Parathyroid adenoma (tissue), 2 donors: ENCODE measurements around the gene C17orf50.

ENCODE experiments used
- H2AFZ ChIP-seq: fragments of 300-600 bp; sonication (generic); one replicate; pipeline ENCODE4 v1.7.0; 2017; ENCODE audit warnings: antibody characterized with exemption, mild to moderate bottlenecking
- H3K27ac ChIP-seq: fragments of 300-600 bp; sonication (generic); one replicate; pipeline ENCODE4 v1.7.0; 2017
- H3K27me3 ChIP-seq: fragments of 300-600 bp; sonication (generic); one replicate; pipeline ENCODE4 v1.7.0; 2017; ENCODE audit warnings: low read length; ENCODE audit not compliant: control insufficient read depth, insufficient read depth
- H3K36me3 ChIP-seq: fragments of 300-600 bp; sonication (generic); one replicate; pipeline ENCODE4 v1.7.0; 2017; ENCODE audit warnings: low read length; ENCODE audit not compliant: control insufficient read depth, insufficient read depth
- H3K4me1 ChIP-seq: fragments of 300-600 bp; sonication (generic); one replicate; pipeline ENCODE4 v1.7.0; 2017; ENCODE audit warnings: control low read depth
- H3K4me2 ChIP-seq: fragments of 300-600 bp; sonication (generic); one replicate; pipeline ENCODE4 v1.7.0; 2017; ENCODE audit warnings: low read length
- H3K4me3 ChIP-seq: fragments of 300-600 bp; sonication (generic); one replicate; pipeline ENCODE4 v1.7.0; 2017; ENCODE audit warnings: low read depth, low read length
- H3K79me2 ChIP-seq: fragments of 300-600 bp; sonication (generic); one replicate; pipeline ENCODE4 v1.7.0; 2017; ENCODE audit warnings: control low read depth
- H3K9ac ChIP-seq: fragments of 300-600 bp; sonication (generic); one replicate; pipeline ENCODE4 v1.7.0; 2017; ENCODE audit warnings: mild to moderate bottlenecking
- H3K9me3 ChIP-seq: fragments of 300-600 bp; sonication (generic); one replicate; pipeline ENCODE4 v1.7.0; 2017; ENCODE audit warnings: low read length; ENCODE audit not compliant: control insufficient read depth
- TF ChIP-seq, protein P1 (sequence below): fragments of 300-600 bp; sonication (generic); IDR thresholded peaks from one replicate; pipeline ENCODE4 v1.7.0; 2017; ENCODE audit warnings: antibody characterized with exemption, mild to moderate bottlenecking
- donor health status: primary hyperparathyroidism.

C17orf50 gene

DNA sequence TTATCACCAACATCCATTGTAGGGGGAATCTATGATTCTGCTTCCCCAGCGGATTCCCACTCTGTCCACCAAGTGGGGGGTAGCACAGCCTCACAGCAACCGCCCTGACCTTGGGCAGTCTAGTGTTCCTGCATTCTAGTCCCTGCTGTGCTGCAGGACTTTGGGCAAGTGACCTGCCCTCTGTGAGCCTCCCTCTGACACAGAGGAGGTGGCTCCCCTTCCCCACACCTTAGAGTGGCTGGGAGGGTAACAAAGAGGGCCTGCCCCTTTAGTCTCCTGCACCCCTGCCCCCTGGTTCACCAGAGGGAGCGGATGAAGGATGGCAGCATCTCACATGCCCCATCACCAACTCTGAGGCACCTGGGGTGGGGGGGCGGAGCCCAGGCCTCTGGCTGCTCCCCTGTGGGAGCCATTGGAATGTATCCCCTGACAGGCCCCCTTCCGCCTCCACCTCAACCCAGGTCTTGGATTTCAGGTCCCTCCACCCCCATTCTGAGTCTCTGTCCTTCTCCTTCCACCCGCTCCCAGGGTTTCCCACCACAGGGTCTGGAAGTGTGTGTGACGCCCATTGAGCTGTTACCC lies 17.7 kb upstream of the C17orf50 start:
- peaks cover 5% of the 10 kb centered on the region for H3K4me1 ChIP-seq
- H2AFZ ChIP-seq, result no peak overlapping the region
- no peak overlapping the region for H3K4me3 ChIP-seq
- no peak overlapping the region for H3K27ac ChIP-seq
- no peaks in the 10 kb centered on the region for H3K79me2 ChIP-seq
- peaks cover 4% of the 10 kb centered on the region for H3K27me3 ChIP-seq
- no peaks in the 10 kb centered on the region for H3K36me3 ChIP-seq
- H3K4me2 ChIP-seq, result no peak overlapping the region
- TF ChIP-seq, protein P1, sequence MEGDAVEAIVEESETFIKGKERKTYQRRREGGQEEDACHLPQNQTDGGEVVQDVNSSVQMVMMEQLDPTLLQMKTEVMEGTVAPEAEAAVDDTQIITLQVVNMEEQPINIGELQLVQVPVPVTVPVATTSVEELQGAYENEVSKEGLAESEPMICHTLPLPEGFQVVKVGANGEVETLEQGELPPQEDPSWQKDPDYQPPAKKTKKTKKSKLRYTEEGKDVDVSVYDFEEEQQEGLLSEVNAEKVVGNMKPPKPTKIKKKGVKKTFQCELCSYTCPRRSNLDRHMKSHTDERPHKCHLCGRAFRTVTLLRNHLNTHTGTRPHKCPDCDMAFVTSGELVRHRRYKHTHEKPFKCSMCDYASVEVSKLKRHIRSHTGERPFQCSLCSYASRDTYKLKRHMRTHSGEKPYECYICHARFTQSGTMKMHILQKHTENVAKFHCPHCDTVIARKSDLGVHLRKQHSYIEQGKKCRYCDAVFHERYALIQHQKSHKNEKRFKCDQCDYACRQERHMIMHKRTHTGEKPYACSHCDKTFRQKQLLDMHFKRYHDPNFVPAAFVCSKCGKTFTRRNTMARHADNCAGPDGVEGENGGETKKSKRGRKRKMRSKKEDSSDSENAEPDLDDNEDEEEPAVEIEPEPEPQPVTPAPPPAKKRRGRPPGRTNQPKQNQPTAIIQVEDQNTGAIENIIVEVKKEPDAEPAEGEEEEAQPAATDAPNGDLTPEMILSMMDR, result no peak
- no peak overlapping the region for H3K9ac ChIP-seq
- H3K9me3 ChIP-seq, result no peaks in the 10 kb centered on the region

DNA sequence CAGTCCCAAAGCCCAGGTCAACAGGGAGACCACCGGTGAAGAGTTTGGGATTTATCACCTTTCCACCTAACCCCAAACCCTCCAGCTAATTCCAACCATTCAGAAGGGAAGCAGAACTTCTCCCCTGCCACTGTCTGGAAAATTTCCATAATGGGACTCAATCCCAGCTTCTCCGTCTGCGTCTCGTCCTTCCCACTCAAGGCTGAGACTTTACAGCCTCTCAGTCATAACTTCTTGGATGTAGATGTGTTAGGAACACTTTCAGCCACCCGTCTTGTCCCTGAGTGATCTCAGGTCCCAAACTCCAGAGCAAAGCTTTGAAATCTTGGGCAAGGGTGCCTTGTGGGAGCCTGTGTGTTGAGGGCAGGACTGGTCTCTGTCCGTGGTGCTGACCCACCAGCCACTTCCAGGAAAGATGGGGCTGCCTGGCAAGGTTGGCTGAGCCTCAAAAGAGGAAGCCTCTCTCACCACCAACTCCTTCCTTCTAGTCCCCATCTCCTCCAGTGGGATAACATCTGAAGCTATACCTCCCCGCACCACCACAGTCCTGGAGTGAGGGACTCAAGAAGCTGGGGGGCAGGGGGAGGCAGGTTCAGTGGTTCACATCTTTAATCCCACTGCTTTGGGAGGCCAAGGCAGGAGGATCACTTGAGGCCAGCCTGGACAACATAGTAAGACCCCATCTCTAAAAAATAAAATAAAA lies 16.9 kb upstream of the C17orf50 start:
- Histone ChIP-seq H3K4me2 (no peak overlapping the region), H3K9ac (no peak overlapping the region), H2AFZ (no peak overlapping the region), H3K4me1 (peaks cover 12% of the 10 kb centered on the region), H3K79me2 (no peaks in the 10 kb centered on the region), H3K9me3 (no peaks in the 10 kb centered on the region), H3K36me3 (no peaks in the 10 kb centered on the region), H3K27ac (no peak overlapping the region), H3K4me3 (no peak overlapping the region), H3K27me3 (peaks cover 4% of the 10 kb centered on the region)
- TF ChIP-seq, protein P1, result no peak

DNA sequence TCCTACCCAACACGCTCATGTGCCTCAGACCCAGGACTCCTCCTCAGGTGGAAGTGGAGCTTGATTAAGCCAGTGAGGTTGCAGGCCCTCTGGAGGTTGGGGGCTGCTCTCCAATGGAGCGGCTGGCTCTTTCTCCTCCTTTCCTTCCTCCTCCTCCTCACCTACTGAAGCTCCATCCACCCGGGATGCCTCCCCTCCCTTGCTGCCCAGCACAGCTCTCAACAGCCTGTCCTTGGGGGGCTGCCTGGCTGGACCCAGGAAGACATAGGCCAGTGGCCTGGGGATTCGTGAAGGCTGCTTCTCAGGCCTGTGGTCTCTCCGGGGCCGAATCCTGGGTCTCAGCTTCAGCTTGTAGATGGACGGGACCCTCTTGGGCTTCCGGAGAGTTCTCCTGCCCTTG lies 15.9 kb upstream of the C17orf50 start:
- TF ChIP-seq, protein P1, result no peak
- H3K27me3 ChIP-seq, result peaks cover 4% of the 10 kb centered on the region

DNA sequence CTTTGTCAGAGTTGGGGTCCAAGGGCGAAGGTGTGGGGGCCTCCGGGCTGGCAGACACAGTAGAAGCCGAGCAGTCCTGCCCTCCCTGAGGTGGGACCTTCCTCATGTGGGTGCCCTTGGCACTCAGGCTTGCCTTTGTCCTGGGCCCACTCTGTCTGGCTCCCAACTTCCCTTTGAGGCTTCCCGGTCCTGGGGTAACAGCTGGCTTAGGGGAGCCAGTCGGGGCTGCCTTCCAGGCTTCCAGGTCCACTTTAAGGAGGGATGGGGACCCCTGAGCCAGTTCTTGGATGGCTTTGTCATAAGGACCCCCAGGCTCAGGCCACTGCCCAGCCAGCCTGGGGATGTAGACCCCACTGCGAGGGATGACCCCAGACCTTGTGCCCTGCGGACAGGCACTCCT lies 15.4 kb upstream of the C17orf50 start:
- Histone ChIP-seq H3K4me1 (peaks cover 20% of the 10 kb centered on the region), H3K9ac (no peak overlapping the region), H3K36me3 (no peaks in the 10 kb centered on the region), H3K79me2 (no peaks in the 10 kb centered on the region), H2AFZ (no peak overlapping the region), H3K4me2 (no peak overlapping the region), H3K27me3 (peaks cover 4% of the 10 kb centered on the region), H3K9me3 (no peaks in the 10 kb centered on the region), H3K27ac (no peak overlapping the region), H3K4me3 (no peak overlapping the region)
- TF ChIP-seq, protein P1, result no peak

More for the DNA sequence above, 15.9 kb upstream of the C17orf50 start:
- H3K36me3 ChIP-seq, result no peaks in the 10 kb centered on the region
- no peak overlapping the region for H2AFZ ChIP-seq
- H3K4me2 ChIP-seq, result no peak overlapping the region
- no peaks in the 10 kb centered on the region for H3K79me2 ChIP-seq
- no peaks in the 10 kb centered on the region for H3K9me3 ChIP-seq
- no peak overlapping the region for H3K27ac ChIP-seq
- no peak overlapping the region for H3K4me3 ChIP-seq
- H3K9ac ChIP-seq, result no peak overlapping the region
- peaks cover 16% of the 10 kb centered on the region for H3K4me1 ChIP-seq
